Panc1 (cell line): Measurements from ENCODE around the gene CACNA1A. TPM values are rescaled to one million over a fixed set of nuclear protein-coding genes. Genes with fewer than 3 reads are reported as not detected.

Experiments used
- ATAC-seq: fragments of 200-7000 bp; cut with Tn5 transposase; 2 replicates; pipeline ENCODE4 v1.9.1; 2020; ENCODE audit warnings: mild to moderate bottlenecking, moderate library complexity
- BruUV-seq: library from RNA; stranded (reverse); fragments of 400-500 nt; replicated peaks from 2 replicates; lab custom pipeline; 2021; lab: Mats Ljungman, UMichigan
- CTCF ChIA-PET: fragments of 300-600 bp; sonication (Branson Sonifier 250); formaldehyde crosslinking; loops from one replicate; lab custom pipeline; 2022; ENCODE audit warnings: antibody characterized with exemption; lab: Charles Lee
- POLR2A ChIA-PET: fragments of 300-600 bp; sonication (Branson Sonifier 250); formaldehyde crosslinking; loops from one replicate; lab custom pipeline; 2022; ENCODE audit warnings: antibody characterized with exemption; lab: Charles Lee
- DNase-seq: peaks from one replicate; pipeline ENCODE4 v3.0.0-alpha.2; 2010; ENCODE audit warnings: low read depth, low spot score
- H3K27ac ChIP-seq: 2 replicates; pipeline ENCODE4 v1.5.1; 2011; ENCODE audit warnings: mild to moderate bottlenecking, low read length, inconsistent platforms
- H3K27me3 ChIP-seq: fragments of 200-500 bp; sonication (Bioruptor generic); 2 replicates; pipeline ENCODE4 v1.6.0; 2014; ENCODE audit warnings: low read length, inconsistent platforms; ENCODE audit not compliant: control insufficient read depth, insufficient read depth
- H3K36me3 ChIP-seq: fragments of 200-500 bp; sonication (Bioruptor generic); 2 replicates; pipeline ENCODE4 v1.5.1; 2014; ENCODE audit warnings: inconsistent platforms, mild to moderate bottlenecking, low read length, moderate library complexity; ENCODE audit not compliant: control insufficient read depth, insufficient read depth
- H3K4me1 ChIP-seq: 2 replicates; pipeline ENCODE4 v1.5.1; 2011; ENCODE audit warnings: inconsistent platforms, mild to moderate bottlenecking, low read length, moderate library complexity; ENCODE audit not compliant: control insufficient read depth, insufficient read depth
- H3K4me3 ChIP-seq, 2 experiments: 2 replicates each; pipeline ENCODE4 v1.5.1; 2011 to 2012; ENCODE audit warnings: low read depth in 2 of 2, low read length in 2 of 2, mild to moderate bottlenecking in 2 of 2, inconsistent platforms in 1 of 2, moderate library complexity in 1 of 2
- H3K9me3 ChIP-seq: fragments of 200-500 bp; sonication (Bioruptor generic); 2 replicates; pipeline ENCODE4 v1.5.1; 2014; ENCODE audit warnings: low read depth, mild to moderate bottlenecking, inconsistent platforms, low read length, moderate library complexity; ENCODE audit not compliant: control insufficient read depth, insufficient read depth
- POLR2AphosphoS5 ChIP-seq: IDR thresholded peaks from 2 replicates; pipeline ENCODE4 v1.6.1; 2012; ENCODE audit warnings: mild to moderate bottlenecking, low read depth, low read length, moderate library complexity
- SIN3A ChIP-seq: IDR thresholded peaks from 2 replicates; pipeline ENCODE4 v1.6.1; 2012; ENCODE audit warnings: low read depth, mild to moderate bottlenecking, low read length, moderate library complexity, borderline replicate concordance; ENCODE audit not compliant: insufficient read depth
- TCF7L2 ChIP-seq: IDR thresholded peaks from 2 replicates; pipeline ENCODE4 v1.6.1; 2011; ENCODE audit warnings: mild to moderate bottlenecking, low read depth, low read length, inconsistent platforms
- in situ Hi-C: cut with HindIII; loops from 2 replicates; pipeline ENCODE4 v1.10.0; 2016; ENCODE audit warnings: low sequenced_read_pairs, low pct_unique_long_range_greater_than_20kb
- intact Hi-C: fragments of 100-400 bp; cut with micrococcal nuclease; formaldehyde crosslinking; loops from one replicate; pipeline ENCODE4 v1.10.0; 2022; ENCODE audit not compliant: unreplicated experiment
- total RNA-seq: library from RNA; stranded (reverse); gene quantifications from one replicate; pipeline ENCODE4 v1.2.1, GENCODE V29; 2021; ENCODE audit not compliant: unreplicated experiment
- TF ChIP-seq, protein P1 (sequence below), 2 experiments: IDR thresholded peaks; 2 replicates each; pipeline ENCODE4 v1.6.1; 2011 to 2012; ENCODE audit warnings: low read depth in 2 of 2, control low read depth in 1 of 2, low read length in 1 of 2, mild to moderate bottlenecking in 1 of 2, moderate library complexity in 1 of 2; ENCODE audit not compliant: insufficient read depth in 1 of 2
- TF ChIP-seq, protein P2 (sequence below): fragments of 450-650 bp; IDR thresholded peaks from 2 replicates; pipeline ENCODE4 v1.5.1; 2017; ENCODE audit warnings: mild to moderate bottlenecking

CACNA1A gene
- total RNA-seq, 1 experiment from 2014 or later, result 0.51 TPM

DNA sequence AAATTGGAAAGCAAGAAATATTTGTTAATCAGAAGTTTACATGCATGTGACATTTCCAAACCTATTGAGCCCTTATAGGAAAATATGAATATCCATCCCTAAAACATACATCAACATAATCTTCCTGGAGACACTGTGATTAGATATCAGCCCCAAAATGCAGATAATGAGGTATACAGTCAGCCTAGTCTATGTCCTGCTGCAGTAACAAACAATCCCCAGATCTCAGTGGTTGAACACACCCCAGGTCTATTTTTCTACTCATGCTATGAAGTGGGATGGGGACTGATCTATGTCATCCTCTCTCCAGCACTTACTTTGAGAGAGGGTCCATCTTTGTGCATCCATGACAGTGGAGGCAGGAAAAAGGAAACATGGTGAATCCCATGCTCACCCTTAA lies 31.2 kb downstream of the CACNA1A start:
- H3K4me3 ChIP-seq, result no peak overlapping the region
- no peak overlapping the region for H3K27ac ChIP-seq
- H3K9me3 ChIP-seq, result peaks cover 3% of the 10 kb centered on the region; the same call in 1 of the 2 replicates
- no peaks in the 10 kb centered on the region for H3K4me1 ChIP-seq
- BruUV-seq, result no TSS peak
- no peaks in the 10 kb centered on the region for H3K36me3 ChIP-seq
- no peaks in the 10 kb centered on the region; the same call in 1 of the 2 replicates for H3K27me3 ChIP-seq
- ATAC-seq (no peak), DNase-seq (no peak)
- POLR2A ChIA-PET, result no interaction called here
- CTCF ChIA-PET, result no interaction called here
- in situ Hi-C loops (no loop called here), intact Hi-C loops (no loop called here)
- TF ChIP-seq, protein P1, sequence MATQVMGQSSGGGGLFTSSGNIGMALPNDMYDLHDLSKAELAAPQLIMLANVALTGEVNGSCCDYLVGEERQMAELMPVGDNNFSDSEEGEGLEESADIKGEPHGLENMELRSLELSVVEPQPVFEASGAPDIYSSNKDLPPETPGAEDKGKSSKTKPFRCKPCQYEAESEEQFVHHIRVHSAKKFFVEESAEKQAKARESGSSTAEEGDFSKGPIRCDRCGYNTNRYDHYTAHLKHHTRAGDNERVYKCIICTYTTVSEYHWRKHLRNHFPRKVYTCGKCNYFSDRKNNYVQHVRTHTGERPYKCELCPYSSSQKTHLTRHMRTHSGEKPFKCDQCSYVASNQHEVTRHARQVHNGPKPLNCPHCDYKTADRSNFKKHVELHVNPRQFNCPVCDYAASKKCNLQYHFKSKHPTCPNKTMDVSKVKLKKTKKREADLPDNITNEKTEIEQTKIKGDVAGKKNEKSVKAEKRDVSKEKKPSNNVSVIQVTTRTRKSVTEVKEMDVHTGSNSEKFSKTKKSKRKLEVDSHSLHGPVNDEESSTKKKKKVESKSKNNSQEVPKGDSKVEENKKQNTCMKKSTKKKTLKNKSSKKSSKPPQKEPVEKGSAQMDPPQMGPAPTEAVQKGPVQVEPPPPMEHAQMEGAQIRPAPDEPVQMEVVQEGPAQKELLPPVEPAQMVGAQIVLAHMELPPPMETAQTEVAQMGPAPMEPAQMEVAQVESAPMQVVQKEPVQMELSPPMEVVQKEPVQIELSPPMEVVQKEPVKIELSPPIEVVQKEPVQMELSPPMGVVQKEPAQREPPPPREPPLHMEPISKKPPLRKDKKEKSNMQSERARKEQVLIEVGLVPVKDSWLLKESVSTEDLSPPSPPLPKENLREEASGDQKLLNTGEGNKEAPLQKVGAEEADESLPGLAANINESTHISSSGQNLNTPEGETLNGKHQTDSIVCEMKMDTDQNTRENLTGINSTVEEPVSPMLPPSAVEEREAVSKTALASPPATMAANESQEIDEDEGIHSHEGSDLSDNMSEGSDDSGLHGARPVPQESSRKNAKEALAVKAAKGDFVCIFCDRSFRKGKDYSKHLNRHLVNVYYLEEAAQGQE (IDR thresholded peaks at IDR 0.05; ENCODE audit: insufficient read depth in 1 of 2, low read depth in 2 of 2, low read length in 1 of 2), result no peak
- TF ChIP-seq, protein P2, sequence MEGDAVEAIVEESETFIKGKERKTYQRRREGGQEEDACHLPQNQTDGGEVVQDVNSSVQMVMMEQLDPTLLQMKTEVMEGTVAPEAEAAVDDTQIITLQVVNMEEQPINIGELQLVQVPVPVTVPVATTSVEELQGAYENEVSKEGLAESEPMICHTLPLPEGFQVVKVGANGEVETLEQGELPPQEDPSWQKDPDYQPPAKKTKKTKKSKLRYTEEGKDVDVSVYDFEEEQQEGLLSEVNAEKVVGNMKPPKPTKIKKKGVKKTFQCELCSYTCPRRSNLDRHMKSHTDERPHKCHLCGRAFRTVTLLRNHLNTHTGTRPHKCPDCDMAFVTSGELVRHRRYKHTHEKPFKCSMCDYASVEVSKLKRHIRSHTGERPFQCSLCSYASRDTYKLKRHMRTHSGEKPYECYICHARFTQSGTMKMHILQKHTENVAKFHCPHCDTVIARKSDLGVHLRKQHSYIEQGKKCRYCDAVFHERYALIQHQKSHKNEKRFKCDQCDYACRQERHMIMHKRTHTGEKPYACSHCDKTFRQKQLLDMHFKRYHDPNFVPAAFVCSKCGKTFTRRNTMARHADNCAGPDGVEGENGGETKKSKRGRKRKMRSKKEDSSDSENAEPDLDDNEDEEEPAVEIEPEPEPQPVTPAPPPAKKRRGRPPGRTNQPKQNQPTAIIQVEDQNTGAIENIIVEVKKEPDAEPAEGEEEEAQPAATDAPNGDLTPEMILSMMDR, result no peak
- TF ChIP-seq SIN3A, result no peak
- no peak for TF ChIP-seq TCF7L2
- no peak for TF ChIP-seq POLR2AphosphoS5

DNA sequence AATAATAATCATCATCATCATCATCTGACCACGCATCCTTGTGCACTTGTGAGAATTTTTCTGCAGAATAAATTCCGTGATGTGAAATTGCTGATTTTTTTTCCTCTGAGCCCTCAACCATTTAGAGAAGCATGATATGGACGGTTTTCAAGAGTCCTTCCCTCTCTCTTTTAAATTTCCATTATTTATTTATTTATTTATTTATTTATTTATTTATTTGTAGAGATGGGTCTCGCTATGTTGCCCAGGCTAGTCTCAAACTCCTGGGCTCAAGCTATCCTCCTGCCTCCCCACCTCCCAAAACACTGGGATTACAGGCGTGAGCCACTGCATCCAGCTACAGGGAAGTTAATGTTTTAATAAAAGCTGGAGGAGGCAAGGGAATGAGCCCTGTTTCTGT lies 39.6 kb downstream of the CACNA1A start:
- BruUV-seq, result no TSS peak
- Histone ChIP-seq H3K4me1 (no peaks in the 10 kb centered on the region), H3K36me3 (no peaks in the 10 kb centered on the region), H3K4me3 (no peak overlapping the region), H3K27me3 (peaks cover 9% of the 10 kb centered on the region; the same call in 1 of the 2 replicates), H3K27ac (no peak overlapping the region), H3K9me3 (no peaks in the 10 kb centered on the region)
- no peak for TF ChIP-seq SIN3A
- TF ChIP-seq POLR2AphosphoS5, result no peak
- no peak for TF ChIP-seq TCF7L2
- TF ChIP-seq, protein P1 (IDR thresholded peaks at IDR 0.05; ENCODE audit: insufficient read depth in 1 of 2, low read depth in 2 of 2, low read length in 1 of 2), result no peak
- TF ChIP-seq, protein P2, result no peak
- ATAC-seq, result no peak
- ChIA-PET POLR2A (no interaction called here), CTCF (no interaction called here)
- intact Hi-C loops (no loop called here), in situ Hi-C loops (no loop called here)
- DNase-seq, result no peak
